GM18505 (cell line): ENCODE measurements around the gene DMBX1.

ENCODE experiments used
- ATAC-seq: cut with Tn5 transposase; IDR thresholded peaks from one replicate; pipeline ENCODE4 v1.9.1; 2021; ENCODE audit not compliant: unreplicated experiment
- POLR2A ChIP-seq: IDR thresholded peaks from 4 replicates; pipeline ENCODE4 v1.6.1; 2011; ENCODE audit warnings: borderline replicate concordance; ENCODE audit not compliant: insufficient read depth, insufficient read length; ENCODE audit errors: extremely low read depth

Gene DMBX1

GRCh38 chr1:46532095-46532494 lies 42.5 kb downstream of the DMBX1 start:
- ATAC-seq: no peak
- no peak for TF ChIP-seq POLR2A

GRCh38 chr1:46532498-46533178 lies 43.0 kb downstream of the DMBX1 start:
- peak; percentile 49 for ATAC-seq
- no peak for TF ChIP-seq POLR2A

GRCh38 chr1:46533179-46533864 lies 43.7 kb downstream of the DMBX1 start:
- TF ChIP-seq POLR2A: no peak
- peak; percentile 48 for ATAC-seq

- ATAC-seq: no peak
- no peak for TF ChIP-seq POLR2A
Observed at GRCh38 chr1:46535063-46535462, 45.4 kb downstream of the DMBX1 start.

- no peak for TF ChIP-seq POLR2A
- no peak for ATAC-seq
Observed at GRCh38 chr1:46536527-46536926, 46.9 kb downstream of the DMBX1 start.

GRCh38 chr1:46537651-46538050 lies 48.0 kb downstream of the DMBX1 start:
- TF ChIP-seq POLR2A: no peak
- ATAC-seq: no peak

GRCh38 chr1:46538147-46538546 lies 48.5 kb downstream of the DMBX1 start:
- TF ChIP-seq POLR2A: no peak

More at GRCh38 chr1:46538147-46538546, 48.5 kb downstream of the DMBX1 start:
- no peak for ATAC-seq
